Caco-2 (cell line): Measurements from ENCODE around the gene BCR. TPM values are rescaled to one million over a fixed set of nuclear protein-coding genes. Genes with fewer than 3 reads are reported as not detected.

Source experiments
- BruUV-seq: library from RNA; stranded (reverse); fragments of 400-500 nt; replicated peaks from 2 replicates; lab custom pipeline; 2021; lab: Mats Ljungman, UMichigan
- CTCF ChIA-PET: fragments of 300-600 bp; sonication (Branson Sonifier 250); formaldehyde crosslinking; loops from one replicate; lab custom pipeline; 2022; ENCODE audit warnings: antibody characterized with exemption; lab: Charles Lee
- POLR2A ChIA-PET: fragments of 300-600 bp; sonication (Branson Sonifier 250); formaldehyde crosslinking; loops from one replicate; lab custom pipeline; 2022; ENCODE audit warnings: antibody characterized with exemption; lab: Charles Lee
- DNase-seq, 2 experiments: peaks; one replicate each; pipeline versions ENCODE4 v3.0.0 to v3.0.0-alpha.2; 2020 to 2022
- H3K27me3 ChIP-seq: replicated peaks from 2 replicates; pipeline ENCODE4 v1.6.0; 2011; ENCODE audit warnings: low read length; ENCODE audit not compliant: control insufficient read depth, insufficient read depth
- H3K36me3 ChIP-seq: 2 replicates; pipeline ENCODE4 v1.5.1; 2011; ENCODE audit warnings: low read length; ENCODE audit not compliant: control insufficient read depth, insufficient read depth
- H3K4me1 ChIP-seq: fragments of 250-450 bp; sonication (Bioruptor Pico); 2 replicates; pipeline ENCODE4 v1.5.1; 2020; ENCODE audit warnings: mild to moderate bottlenecking
- H3K4me3 ChIP-seq: 2 replicates; pipeline ENCODE4 v1.5.1; 2011; ENCODE audit warnings: low read depth, mild to moderate bottlenecking, control low read depth, low read length
- H3K9me3 ChIP-seq: fragments of 250-450 bp; sonication (Bioruptor Pico); 2 replicates; pipeline ENCODE4 v1.5.1; 2020; ENCODE audit warnings: mild to moderate bottlenecking, moderate library complexity
- H3K27ac Mint-ChIP-seq: one replicate; pipeline ENCODE4 v1.8.0; 2022; ENCODE audit warnings: mixed read lengths; ENCODE audit not compliant: unreplicated experiment
- H3K27me3 Mint-ChIP-seq: one replicate; pipeline ENCODE4 v1.8.0; 2022; ENCODE audit warnings: mixed read lengths; ENCODE audit not compliant: insufficient read depth, unreplicated experiment
- H3K36me3 Mint-ChIP-seq: one replicate; pipeline ENCODE4 v1.8.0; 2022; ENCODE audit warnings: mild to moderate bottlenecking, mixed read lengths; ENCODE audit not compliant: insufficient read depth, unreplicated experiment
- H3K4me1 Mint-ChIP-seq: one replicate; pipeline ENCODE4 v1.8.0; 2022; ENCODE audit warnings: low read depth, mixed read lengths; ENCODE audit not compliant: unreplicated experiment
- H3K4me3 Mint-ChIP-seq: one replicate; pipeline ENCODE4 v1.8.0; 2022; ENCODE audit warnings: mild to moderate bottlenecking, moderate library complexity, mixed read lengths; ENCODE audit not compliant: unreplicated experiment
- H3K9me3 Mint-ChIP-seq: one replicate; pipeline ENCODE4 v1.8.0; 2022; ENCODE audit warnings: mixed read lengths; ENCODE audit not compliant: unreplicated experiment
- intact Hi-C: fragments of 100-400 bp; cut with micrococcal nuclease; formaldehyde crosslinking; loops from one replicate; pipeline ENCODE4 v1.10.0; 2022; ENCODE audit not compliant: unreplicated experiment
- total RNA-seq: library from RNA; stranded (reverse); gene quantifications from 2 replicates; pipeline ENCODE4 v1.2.3, GENCODE V29; 2022
- TF ChIP-seq, protein P1 (sequence below), 2 experiments: fragments of 200-600 bp in 1 of 2; IDR thresholded peaks; 1 replicate in 1 of 2; 2 replicates in 1 of 2; pipeline versions ENCODE4 v1.5.1 to v1.8.0; 2011 to 2022; ENCODE audit warnings: antibody characterized with exemption in 1 of 2, control low read depth in 1 of 2, inconsistent platforms in 1 of 2, low read depth in 1 of 2, low read length in 1 of 2, mild to moderate bottlenecking in 1 of 2, moderate library complexity in 1 of 2; ENCODE audit not compliant: insufficient read depth in 1 of 2, severe bottlenecking in 1 of 2, unreplicated experiment in 1 of 2

Gene BCR
- total RNA-seq, 1 experiment from 2014 or later, result 87.4 TPM

DNA sequence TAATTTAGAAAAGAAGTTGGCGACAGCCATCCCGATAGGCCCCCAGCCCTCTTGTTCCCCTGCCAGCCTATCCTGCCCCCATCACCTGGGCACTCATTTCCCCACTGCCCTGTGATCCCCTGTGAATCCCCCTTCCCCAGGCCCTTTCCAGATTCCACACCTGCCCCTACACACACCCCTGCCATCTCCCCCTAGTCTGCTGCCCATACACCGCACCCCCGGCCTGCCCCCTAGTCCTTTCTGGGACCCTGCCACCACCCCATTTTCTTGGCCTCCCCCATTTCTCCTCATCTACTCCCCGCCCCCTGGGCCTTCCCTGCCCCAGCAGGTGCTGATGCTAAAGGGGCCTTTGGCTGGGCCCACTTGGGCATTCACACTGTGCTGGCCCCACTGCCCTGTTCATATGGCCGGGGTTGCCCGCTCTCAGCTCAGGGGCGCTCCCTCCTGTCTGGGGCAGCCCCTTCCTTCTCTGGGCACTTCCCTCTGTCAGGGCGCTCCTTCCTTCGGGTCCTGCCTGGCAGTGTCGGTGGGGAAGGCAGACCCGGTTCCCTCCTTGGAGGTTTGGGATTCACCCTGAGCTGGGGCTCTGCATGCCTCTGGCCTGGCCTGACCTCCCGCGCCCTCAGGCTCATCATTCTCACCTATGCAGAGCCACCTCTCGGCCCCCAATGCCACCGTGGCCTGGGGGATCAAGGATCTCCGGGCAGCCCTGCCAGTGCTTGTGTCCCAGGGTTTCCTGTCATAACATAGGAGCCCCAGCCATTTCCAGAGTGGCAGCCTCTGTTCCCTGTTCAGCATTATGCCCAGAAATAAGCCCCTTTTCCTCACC lies 108.2 kb downstream of the BCR start:
- TF ChIP-seq, protein P1, sequence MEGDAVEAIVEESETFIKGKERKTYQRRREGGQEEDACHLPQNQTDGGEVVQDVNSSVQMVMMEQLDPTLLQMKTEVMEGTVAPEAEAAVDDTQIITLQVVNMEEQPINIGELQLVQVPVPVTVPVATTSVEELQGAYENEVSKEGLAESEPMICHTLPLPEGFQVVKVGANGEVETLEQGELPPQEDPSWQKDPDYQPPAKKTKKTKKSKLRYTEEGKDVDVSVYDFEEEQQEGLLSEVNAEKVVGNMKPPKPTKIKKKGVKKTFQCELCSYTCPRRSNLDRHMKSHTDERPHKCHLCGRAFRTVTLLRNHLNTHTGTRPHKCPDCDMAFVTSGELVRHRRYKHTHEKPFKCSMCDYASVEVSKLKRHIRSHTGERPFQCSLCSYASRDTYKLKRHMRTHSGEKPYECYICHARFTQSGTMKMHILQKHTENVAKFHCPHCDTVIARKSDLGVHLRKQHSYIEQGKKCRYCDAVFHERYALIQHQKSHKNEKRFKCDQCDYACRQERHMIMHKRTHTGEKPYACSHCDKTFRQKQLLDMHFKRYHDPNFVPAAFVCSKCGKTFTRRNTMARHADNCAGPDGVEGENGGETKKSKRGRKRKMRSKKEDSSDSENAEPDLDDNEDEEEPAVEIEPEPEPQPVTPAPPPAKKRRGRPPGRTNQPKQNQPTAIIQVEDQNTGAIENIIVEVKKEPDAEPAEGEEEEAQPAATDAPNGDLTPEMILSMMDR (IDR thresholded peaks at IDR 0.05; ENCODE audit: insufficient read depth in 1 of 2, low read depth in 1 of 2, low read length in 1 of 2, severe bottlenecking in 1 of 2, unreplicated experiment in 1 of 2), result no peak
- no peak overlapping the region for H3K27ac Mint-ChIP-seq
- H3K9me3 ChIP-seq, result no peaks in the 10 kb centered on the region
- H3K36me3 Mint-ChIP-seq, result peaks cover 56% of the 10 kb centered on the region
- ChIA-PET POLR2A (no interaction called here), CTCF (no interaction called here)
- no peaks in the 10 kb centered on the region; the same call in 1 of the 2 replicates for H3K36me3 ChIP-seq
- H3K9me3 Mint-ChIP-seq, result no peaks in the 10 kb centered on the region
- H3K4me1 ChIP-seq, result peaks cover 14% of the 10 kb centered on the region
- no peaks in the 10 kb centered on the region for H3K27me3 Mint-ChIP-seq
- H3K4me1 Mint-ChIP-seq, result peaks cover 18% of the 10 kb centered on the region
- H3K4me3 Mint-ChIP-seq, result no peak overlapping the region
- BruUV-seq, result no TSS peak
- no peak for DNase-seq
- intact Hi-C loops, result no loop called here
- no peaks in the 10 kb centered on the region for H3K27me3 ChIP-seq
- no peak overlapping the region for H3K4me3 ChIP-seq

DNA sequence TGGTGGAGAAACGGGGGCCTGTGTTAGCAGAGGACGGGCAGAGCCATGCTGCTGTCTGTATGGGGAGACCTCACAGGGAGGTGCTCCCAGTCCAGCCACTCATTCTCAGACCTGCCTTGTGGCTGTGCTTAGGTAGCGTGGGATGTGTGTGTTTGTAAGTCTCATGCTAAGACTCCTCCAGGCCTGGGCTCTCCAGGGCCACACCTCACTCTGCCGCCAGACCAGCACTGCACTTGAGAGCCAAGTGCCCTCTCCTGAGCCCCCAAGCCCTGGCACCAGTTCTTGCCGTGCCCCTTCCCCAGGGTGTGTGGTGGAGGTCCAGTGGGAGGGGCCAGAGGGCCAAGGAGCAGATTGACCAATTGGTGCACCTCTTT lies 108.8 kb downstream of the BCR start:
- Mint-ChIP-seq H3K4me3 (no peak overlapping the region), H3K27me3 (no peaks in the 10 kb centered on the region), H3K9me3 (no peaks in the 10 kb centered on the region), H3K36me3 (peaks cover 61% of the 10 kb centered on the region), H3K4me1 (peaks cover 18% of the 10 kb centered on the region), H3K27ac (peak overlapping the region; percentile 57)
- Histone ChIP-seq H3K4me1 (peaks cover 14% of the 10 kb centered on the region), H3K9me3 (no peaks in the 10 kb centered on the region), H3K36me3 (no peaks in the 10 kb centered on the region; the same call in 1 of the 2 replicates), H3K27me3 (no peaks in the 10 kb centered on the region), H3K4me3 (no peak overlapping the region)
- no TSS peak for BruUV-seq
- TF ChIP-seq, protein P1 (IDR thresholded peaks at IDR 0.05; ENCODE audit: insufficient read depth in 1 of 2, low read depth in 1 of 2, low read length in 1 of 2, severe bottlenecking in 1 of 2, unreplicated experiment in 1 of 2), result no peak
- DNase-seq, result no peak
- ChIA-PET POLR2A (no interaction called here), CTCF (interaction anchor here (1.8 to 1.9 kb wide), 2 partner anchors 7 to 97 kb away, joined by 7 to 19 read pairs; no protein-coding TSS in a partner anchor)
- intact Hi-C loops, result no loop called here

DNA sequence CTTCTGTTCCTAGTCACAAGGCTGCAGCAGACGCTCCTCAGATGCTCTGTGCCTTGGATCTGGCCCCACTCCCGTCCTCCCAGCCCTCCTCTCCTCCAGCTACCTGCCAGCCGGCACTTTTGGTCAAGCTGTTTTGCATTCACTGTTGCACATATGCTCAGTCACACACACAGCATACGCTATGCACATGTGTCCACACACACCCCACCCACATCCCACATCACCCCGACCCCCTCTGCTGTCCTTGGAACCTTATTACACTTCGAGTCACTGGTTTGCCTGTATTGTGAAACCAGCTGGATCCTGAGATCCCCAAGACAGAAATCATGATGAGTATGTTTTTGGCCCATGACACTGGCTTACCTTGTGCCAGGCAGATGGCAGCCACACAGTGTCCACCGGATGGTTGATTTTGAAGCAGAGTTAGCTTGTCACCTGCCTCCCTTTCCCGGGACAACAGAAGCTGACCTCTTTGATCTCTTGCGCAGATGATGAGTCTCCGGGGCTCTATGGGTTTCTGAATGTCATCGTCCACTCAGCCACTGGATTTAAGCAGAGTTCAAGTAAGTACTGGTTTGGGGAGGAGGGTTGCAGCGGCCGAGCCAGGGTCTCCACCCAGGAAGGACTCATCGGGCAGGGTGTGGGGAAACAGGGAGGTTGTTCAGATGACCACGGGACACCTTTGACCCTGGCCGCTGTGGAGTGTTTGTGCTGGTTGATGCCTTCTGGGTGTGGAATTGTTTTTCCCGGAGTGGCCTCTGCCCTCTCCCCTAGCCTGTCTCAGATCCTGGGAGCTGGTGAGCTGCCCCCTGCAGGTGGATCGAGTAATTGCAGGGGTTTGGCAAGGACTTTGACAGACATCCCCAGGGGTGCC lies 109.8 kb downstream of the BCR start:
- H3K27me3 Mint-ChIP-seq, result no peaks in the 10 kb centered on the region
- H3K4me3 Mint-ChIP-seq, result no peak overlapping the region
- CTCF ChIA-PET, result interaction anchor here (0.6 to 1.9 kb wide), 7 partner anchors 8 to 150 kb away, joined by 3 to 19 read pairs (median 3); partner anchors contain the start of gene BCR
- intact Hi-C loops, result loop anchor here (1.0 kb wide), 1 partner anchor 331 kb away; no protein-coding TSS in a partner anchor
- peak overlapping the region; percentile 57 for H3K27ac Mint-ChIP-seq
- no peaks in the 10 kb centered on the region for H3K27me3 ChIP-seq
- H3K9me3 ChIP-seq, result no peaks in the 10 kb centered on the region
- peaks cover 70% of the 10 kb centered on the region for H3K36me3 Mint-ChIP-seq
- no peaks in the 10 kb centered on the region for H3K9me3 Mint-ChIP-seq
- no peaks in the 10 kb centered on the region; the same call in 1 of the 2 replicates for H3K36me3 ChIP-seq
- H3K4me3 ChIP-seq, result no peak overlapping the region
- POLR2A ChIA-PET, result no interaction called here
- peaks cover 14% of the 10 kb centered on the region for H3K4me1 ChIP-seq
- BruUV-seq, result no TSS peak
- H3K4me1 Mint-ChIP-seq, result peaks cover 18% of the 10 kb centered on the region
- TF ChIP-seq, protein P1 (IDR thresholded peaks at IDR 0.05; ENCODE audit: insufficient read depth in 1 of 2, low read depth in 1 of 2, low read length in 1 of 2, severe bottlenecking in 1 of 2, unreplicated experiment in 1 of 2), result peak in 1 of 2 experiments; percentile 83
- peak; percentile 66 to 68 for DNase-seq
